ENCODE results near the gene PDCD7.
A peak's percentile ranks its signal among the peaks of the same experiment; 100 is the strongest.
"Not testable (repeated sequence)": the region's sequence is repeated elsewhere in the genome, so short reads cannot be mapped to it uniquely, and the experiment has no call there.

Gene PDCD7

DNA sequence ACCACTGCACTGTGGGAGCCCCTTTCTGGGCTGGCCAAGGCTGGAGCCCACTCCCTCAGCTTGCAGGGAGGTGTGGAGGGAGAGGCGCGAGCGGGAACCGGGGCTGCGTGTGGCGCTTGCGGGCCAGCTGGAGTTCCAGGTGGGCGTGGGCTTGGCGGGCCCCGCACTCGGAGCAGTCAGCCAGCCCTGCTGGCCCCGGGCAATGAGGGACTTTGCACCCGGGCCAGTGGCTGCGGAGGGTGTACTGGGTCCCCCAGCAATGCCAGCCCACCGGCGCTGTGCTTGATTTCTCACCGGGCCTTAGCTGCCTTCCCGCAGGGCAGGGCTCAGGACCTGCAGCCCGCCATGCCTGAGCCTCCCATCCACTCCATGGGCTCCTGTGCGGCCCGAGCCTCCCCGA lies 58.7 kb downstream of the PDCD7 start:
- not testable (repeated sequence) for DNase-seq (ENCODE audit: low spot score)

GRCh38 chr15:65072617-65073016 lies 61.0 kb downstream of the PDCD7 start:
- no peak for DNase-seq (ENCODE audit: low spot score)

DNA sequence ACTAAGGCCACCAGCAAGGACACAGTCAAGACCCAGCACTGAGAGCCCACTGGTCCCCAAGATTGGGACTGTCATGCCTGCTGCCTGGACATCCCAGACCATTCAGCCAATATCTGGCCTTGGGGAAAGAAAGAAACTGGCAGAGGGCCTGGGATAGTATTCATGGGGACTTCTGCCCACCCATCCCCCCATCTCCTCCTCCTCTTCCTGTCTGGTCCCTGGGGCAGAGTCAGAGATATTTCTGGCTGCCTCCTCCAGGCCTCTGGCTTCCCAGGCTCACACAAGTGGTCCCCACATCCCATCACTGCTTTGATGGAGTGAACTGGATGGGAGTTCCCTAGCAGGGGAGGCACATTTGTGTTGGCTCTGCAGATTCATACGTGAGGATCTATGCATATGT lies 61.6 kb downstream of the PDCD7 start:
- DNase-seq (ENCODE audit: low spot score), result no peak

GRCh38 chr15:65071381-65071811 lies 62.2 kb downstream of the PDCD7 start:
- DNase-seq (ENCODE audit: low spot score), result no peak

- DNase-seq (ENCODE audit: low spot score), result no peak
Observed at GRCh38 chr15:65069779-65070546, 63.6 kb downstream of the PDCD7 start.

GRCh38 chr15:65069179-65069578 lies 64.4 kb downstream of the PDCD7 start:
- DNase-seq (ENCODE audit: low spot score), result peak; percentile 91

- DNase-seq (ENCODE audit: low spot score), result no peak
Observed at GRCh38 chr15:65068403-65068788, 65.2 kb downstream of the PDCD7 start.

GRCh38 chr15:65067645-65068402 lies 65.8 kb downstream of the PDCD7 start, which contains the start of gene RASL12:
Gene RASL12 (minus strand): TSS chr15:65067991. CDS start chr15:65067835, 156 bp downstream.
- DNase-seq (ENCODE audit: low spot score), result no peak

Measured in AG08396 (cell line).